ENCODE results near the gene CNTNAP2.
"Not testable (repeated sequence)": the region's sequence is repeated elsewhere in the genome, so short reads cannot be mapped to it uniquely, and the experiment has no call there.

CNTNAP2 gene

GRCh38 chr7:148398844-148399365, 2282.3 kb downstream of the CNTNAP2 start:
- DNase-seq (ENCODE audit: low spot score) = no peak

GRCh38 chr7:148400101-148400500, 2283.5 kb downstream of the CNTNAP2 start:
- no peak for DNase-seq (ENCODE audit: low spot score)

GRCh38 chr7:148402159-148402558, 2285.6 kb downstream of the CNTNAP2 start:
- no peak for DNase-seq (ENCODE audit: low spot score)

GRCh38 chr7:148403466-148403993, 2286.9 kb downstream of the CNTNAP2 start:
- DNase-seq (ENCODE audit: low spot score) = no peak

- DNase-seq (ENCODE audit: low spot score) = no peak
These were observed 2291.7 kb downstream of the CNTNAP2 start for GRCh38 chr7:148408307-148408706.

GRCh38 chr7:148410905-148411304, 2294.3 kb downstream of the CNTNAP2 start:
- no peak for DNase-seq (ENCODE audit: low spot score)

GRCh38 chr7:148412691-148413090, 2296.1 kb downstream of the CNTNAP2 start:
- no peak for DNase-seq (ENCODE audit: low spot score)

GRCh38 chr7:148419856-148420832, 2303.5 kb downstream of the CNTNAP2 start:
- no peak for DNase-seq (ENCODE audit: low spot score)

- DNase-seq (ENCODE audit: low spot score) = no peak
These were observed 2305.4 kb downstream of the CNTNAP2 start for GRCh38 chr7:148422030-148422429.

GRCh38 chr7:148426393-148426792, 2309.8 kb downstream of the CNTNAP2 start:
- not testable (repeated sequence) for DNase-seq (ENCODE audit: low spot score)

- DNase-seq (ENCODE audit: low spot score) = not testable (repeated sequence)
These were observed 2314.1 kb downstream of the CNTNAP2 start for GRCh38 chr7:148430690-148431089.

GRCh38 chr7:148433521-148434180, 2317.1 kb downstream of the CNTNAP2 start:
- DNase-seq (ENCODE audit: low spot score) = no peak

GRCh38 chr7:148434181-148434757, 2317.7 kb downstream of the CNTNAP2 start:
- no peak for DNase-seq (ENCODE audit: low spot score)

- DNase-seq (ENCODE audit: low spot score) = no peak
These were observed 2318.3 kb downstream of the CNTNAP2 start for GRCh38 chr7:148434887-148435286.

- no peak for DNase-seq (ENCODE audit: low spot score)
These were observed 2319.1 kb downstream of the CNTNAP2 start for GRCh38 chr7:148435715-148436114.

GRCh38 chr7:148436135-148436534, 2319.5 kb downstream of the CNTNAP2 start:
- DNase-seq (ENCODE audit: low spot score) = no peak

GRCh38 chr7:148436571-148436970, 2320.0 kb downstream of the CNTNAP2 start:
- no peak for DNase-seq (ENCODE audit: low spot score)

- DNase-seq (ENCODE audit: low spot score) = no peak
These were observed 2320.4 kb downstream of the CNTNAP2 start for GRCh38 chr7:148437043-148437442.

- DNase-seq (ENCODE audit: low spot score) = no peak
These were observed 2325.6 kb downstream of the CNTNAP2 start for GRCh38 chr7:148442141-148442655.

- no peak for DNase-seq (ENCODE audit: low spot score)
These were observed 2326.3 kb downstream of the CNTNAP2 start for GRCh38 chr7:148442933-148443332.

GRCh38 chr7:148445260-148446044, 2328.9 kb downstream of the CNTNAP2 start:
- no peak for DNase-seq (ENCODE audit: low spot score)

Data from HuH-7 (cell line).